B cell (primary cell): Measurements from ENCODE around the gene PIK3CD. TPM values are rescaled to one million over a fixed set of nuclear protein-coding genes. Genes with fewer than 3 reads are reported as not detected.
A peak's percentile ranks its signal among the peaks of the same experiment; 100 is the strongest.

Source experiments
- ATAC-seq: fragments of 200-7000 bp; cut with Tn5 transposase; one replicate; pipeline ENCODE4 v1.10.0; 2021; ENCODE audit warnings: low read depth, mild to moderate bottlenecking, moderate number of reproducible peaks, moderate library complexity
- CTCF ChIA-PET: fragments of 350-600 bp; sonication (Branson Sonifier 250); formaldehyde crosslinking; loops from one replicate; lab custom pipeline; 2021; ENCODE audit warnings: antibody characterized with exemption, inconsistent platforms; lab: Charles Lee
- POLR2A ChIA-PET: fragments of 350-600 bp; sonication (Branson Sonifier 250); formaldehyde crosslinking; loops from one replicate; lab custom pipeline; 2021; ENCODE audit warnings: antibody characterized with exemption; lab: Charles Lee
- DNase-seq: peaks from one replicate; pipeline ENCODE4 v3.0.0; 2013
- H2AFZ ChIP-seq: 2 replicates; pipeline ENCODE4 v1.6.1; 2012; ENCODE audit warnings: mild to moderate bottlenecking, low read depth, low read length; ENCODE audit not compliant: insufficient read depth, poor library complexity, severe bottlenecking
- H3K27ac ChIP-seq, 2 donors: 1 replicate in 1 of 2; 2 replicates in 1 of 2; pipeline ENCODE4 v1.5.1; 2012 to 2013; ENCODE audit warnings: low read length in 2 of 2, mild to moderate bottlenecking in 2 of 2, moderate library complexity in 1 of 2
- H3K27me3 ChIP-seq, 4 experiments: fragments of 200-600 bp in 1 of 4; sonication (generic) in 1 of 4; replicated peaks in 1 of 4; 1 replicate in 2 of 4; 2 replicates in 2 of 4; pipeline versions ENCODE4 v1.6.1 to v1.7.0; 2013 to 2016; ENCODE audit warnings: low read length in 3 of 4, mild to moderate bottlenecking in 2 of 4, mixed read lengths in 1 of 4, moderate library complexity in 1 of 4; ENCODE audit not compliant: insufficient read depth in 4 of 4, control insufficient read depth in 3 of 4; ENCODE audit errors: control extremely low read depth in 1 of 4
- H3K36me3 ChIP-seq, 2 experiments: replicated peaks in 1 of 2; 1 replicate in 1 of 2; 2 replicates in 1 of 2; pipeline versions ENCODE4 v1.6.1 to v1.7.1; 2013; ENCODE audit warnings: low read length in 1 of 2; ENCODE audit not compliant: insufficient read depth in 2 of 2, control insufficient read depth in 1 of 2; ENCODE audit errors: control extremely low read depth in 1 of 2, extremely low read depth in 1 of 2
- H3K4me1 ChIP-seq, 2 donors: fragments of 200-600 bp in 1 of 2; sonication (generic) in 1 of 2; 1 replicate in 1 of 2; 2 replicates in 1 of 2; pipeline versions ENCODE4 v1.5.1 to v1.6.1; 2013 to 2017; ENCODE audit warnings: low read length in 2 of 2; ENCODE audit not compliant: control insufficient read depth in 2 of 2, insufficient read depth in 2 of 2
- H3K4me2 ChIP-seq: replicated peaks from 2 replicates; pipeline ENCODE3; 2012; ENCODE audit warnings: mild to moderate bottlenecking, low read depth, low read length; ENCODE audit not compliant: poor library complexity, severe bottlenecking
- H3K4me3 ChIP-seq, 5 experiments: fragments of 200-600 bp in 1 of 5; sonication (generic) in 1 of 5; 1 replicate in 3 of 5; 2 replicates in 2 of 5; pipeline versions ENCODE4 v1.5.1 to v1.7.0; 2011 to 2016; ENCODE audit warnings: low read length in 4 of 5, mild to moderate bottlenecking in 4 of 5, low read depth in 2 of 5, control low read depth in 1 of 5, moderate library complexity in 1 of 5; ENCODE audit not compliant: insufficient read depth in 1 of 5; ENCODE audit errors: control extremely low read depth in 1 of 5, extremely low read depth in 1 of 5
- H3K79me2 ChIP-seq: fragments of 200-600 bp; sonication (generic); one replicate; pipeline ENCODE4 v1.6.0; 2016; ENCODE audit warnings: low read length; ENCODE audit not compliant: control insufficient read depth, insufficient read depth
- H3K9ac ChIP-seq: fragments of 200-600 bp; sonication (generic); 2 replicates; pipeline ENCODE4 v1.6.1; 2017; ENCODE audit warnings: mild to moderate bottlenecking, low read length, moderate library complexity
- H3K9me3 ChIP-seq, 3 donors: one replicate each; pipeline versions ENCODE4 v1.6.1 to v1.7.1; 2013; ENCODE audit warnings: low read length in 2 of 3; ENCODE audit not compliant: control insufficient read depth in 2 of 3, insufficient read depth in 1 of 3; ENCODE audit errors: control extremely low read depth in 1 of 3
- H4K20me1 ChIP-seq: 2 replicates; pipeline ENCODE4 v1.6.0; 2012; ENCODE audit warnings: mild to moderate bottlenecking, low read length; ENCODE audit not compliant: insufficient read depth, control insufficient read depth, poor library complexity, severe bottlenecking
- H3K27ac Mint-ChIP-seq: one replicate; pipeline ENCODE4 v1.8.0; 2021; ENCODE audit warnings: mixed read lengths
- H3K27me3 Mint-ChIP-seq: one replicate; pipeline ENCODE4 v1.8.0; 2021; ENCODE audit warnings: mixed read lengths
- H3K4me1 Mint-ChIP-seq: one replicate; pipeline ENCODE4 v1.8.0; 2021; ENCODE audit warnings: mixed read lengths
- H3K4me3 Mint-ChIP-seq: one replicate; pipeline ENCODE4 v1.8.0; 2021; ENCODE audit warnings: mixed read lengths
- H3K9me3 Mint-ChIP-seq: one replicate; pipeline ENCODE4 v1.8.0; 2022; ENCODE audit warnings: mixed read lengths; ENCODE audit not compliant: insufficient read depth
- EZH2 ChIP-seq: IDR thresholded peaks from 2 replicates; pipeline ENCODE4 v1.6.1; 2012; ENCODE audit warnings: borderline replicate concordance, low read depth, mild to moderate bottlenecking, moderate library complexity, low read length; ENCODE audit not compliant: insufficient read depth, poor library complexity, severe bottlenecking
- WGBS: methylation state at CpG from one replicate; pipeline ENCODE4 v1.1.5; 2013; ENCODE audit warnings: missing lambda C conversion rate; ENCODE audit not compliant: insufficient coverage; 5-methylcytosine and 5-hydroxymethylcytosine counted together
- intact Hi-C: fragments of 100-400 bp; cut with micrococcal nuclease; formaldehyde crosslinking; loops from one replicate; pipeline ENCODE4 v1.10.0; 2022
- polyA plus RNA-seq: library from polyadenylated mRNA; depleted of rRNA; stranded (reverse); fragments of >200 nt; gene quantifications from 2 replicates; pipeline ENCODE4 v1.2.3, GENCODE V29; 2012
- total RNA-seq, 2 donors: library from RNA; stranded (reverse); fragments of 120-200 nt in 1 of 2; gene quantifications; 1 replicate in 1 of 2; 2 replicates in 1 of 2; pipeline versions ENCODE4 v1.2.3 to v1.2.4, GENCODE V29; 2013 to 2022
- TF ChIP-seq, protein P1 (sequence below): fragments of 200-600 bp; IDR thresholded peaks from one replicate; pipeline ENCODE4 v1.8.0; 2022; ENCODE audit warnings: antibody characterized with exemption, mild to moderate bottlenecking

The PIK3CD gene
- total and polyA plus RNA-seq, 2 donors (not counting 1 experiment from before 2014, with no cell fraction given): 144 to 222 TPM

DNA sequence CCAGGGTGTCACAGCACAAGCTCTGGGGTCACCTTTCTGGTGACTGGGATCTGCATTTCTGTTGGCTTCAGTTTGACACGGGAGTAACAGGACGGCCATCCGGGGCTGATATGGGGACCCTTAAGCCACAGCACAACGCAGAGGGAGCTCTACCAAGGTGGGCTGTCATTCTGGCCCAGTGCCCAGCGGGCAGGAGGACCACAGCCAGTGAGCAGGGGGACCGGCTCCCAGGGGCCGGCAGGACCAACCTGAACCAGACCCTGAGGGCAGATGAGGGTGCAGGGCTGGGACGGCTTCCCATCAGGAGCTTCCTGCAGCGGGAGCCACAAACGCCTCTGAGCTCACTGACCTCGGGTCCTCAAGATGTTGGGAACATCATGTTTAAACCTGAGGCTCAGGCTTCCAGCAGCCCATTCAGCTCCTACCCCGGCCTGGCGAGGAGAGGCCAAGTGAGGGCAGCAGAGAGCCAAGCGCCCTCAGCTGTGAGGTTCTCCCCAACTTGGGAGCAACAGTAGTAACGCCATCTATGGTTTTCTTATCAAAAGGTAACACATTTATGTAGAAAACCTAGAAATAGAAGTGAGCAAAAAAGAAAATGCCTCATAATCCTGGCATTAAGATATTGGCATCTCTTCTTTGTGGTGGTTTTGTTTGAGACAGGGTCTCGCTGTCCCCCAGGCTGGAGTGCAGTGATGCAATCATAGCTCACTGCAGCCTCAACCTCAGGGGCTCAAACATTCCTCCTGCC, 36.0 kb upstream of the PIK3CD start:
- H3K4me1 ChIP-seq: peaks cover 4 to 9% of the 10 kb centered on the region in 2 donors
- intact Hi-C loops: loop anchor here (1.0 to 5.0 kb wide), 2 partner anchors 42 to 252 kb away; no protein-coding TSS in a partner anchor
- no peak overlapping the region for H3K4me2 ChIP-seq
- Mint-ChIP-seq H3K27ac (no peak overlapping the region), H3K27me3 (peaks cover 3% of the 10 kb centered on the region), H3K9me3 (no peaks in the 10 kb centered on the region), H3K4me3 (no peak overlapping the region), H3K4me1 (peaks cover 2% of the 10 kb centered on the region)
- no peaks in the 10 kb centered on the region for H4K20me1 ChIP-seq
- H2AFZ ChIP-seq: no peak overlapping the region
- peaks cover 0 to 4% of the 10 kb centered on the region in 2 experiments for H3K36me3 ChIP-seq
- no peaks in the 10 kb centered on the region for H3K27me3 ChIP-seq
- H3K79me2 ChIP-seq: peaks cover 10% of the 10 kb centered on the region
- no peak overlapping the region for H3K9ac ChIP-seq
- ChIA-PET CTCF (interaction anchor here (0.7 to 7.2 kb wide), 51 partner anchors 9 to 813 kb away, joined by 3 to 150 read pairs (median 5); partner anchors contain the start of gene TMEM201), POLR2A (interaction anchor here (1.0 to 1.1 kb wide), 2 partner anchors 11 to 27 kb away, joined by 3 to 4 read pairs; no protein-coding TSS in a partner anchor)
- WGBS: 56% methylated on average over 13 of the region's 16 CpGs
- TF ChIP-seq, protein P1, sequence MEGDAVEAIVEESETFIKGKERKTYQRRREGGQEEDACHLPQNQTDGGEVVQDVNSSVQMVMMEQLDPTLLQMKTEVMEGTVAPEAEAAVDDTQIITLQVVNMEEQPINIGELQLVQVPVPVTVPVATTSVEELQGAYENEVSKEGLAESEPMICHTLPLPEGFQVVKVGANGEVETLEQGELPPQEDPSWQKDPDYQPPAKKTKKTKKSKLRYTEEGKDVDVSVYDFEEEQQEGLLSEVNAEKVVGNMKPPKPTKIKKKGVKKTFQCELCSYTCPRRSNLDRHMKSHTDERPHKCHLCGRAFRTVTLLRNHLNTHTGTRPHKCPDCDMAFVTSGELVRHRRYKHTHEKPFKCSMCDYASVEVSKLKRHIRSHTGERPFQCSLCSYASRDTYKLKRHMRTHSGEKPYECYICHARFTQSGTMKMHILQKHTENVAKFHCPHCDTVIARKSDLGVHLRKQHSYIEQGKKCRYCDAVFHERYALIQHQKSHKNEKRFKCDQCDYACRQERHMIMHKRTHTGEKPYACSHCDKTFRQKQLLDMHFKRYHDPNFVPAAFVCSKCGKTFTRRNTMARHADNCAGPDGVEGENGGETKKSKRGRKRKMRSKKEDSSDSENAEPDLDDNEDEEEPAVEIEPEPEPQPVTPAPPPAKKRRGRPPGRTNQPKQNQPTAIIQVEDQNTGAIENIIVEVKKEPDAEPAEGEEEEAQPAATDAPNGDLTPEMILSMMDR: peak; percentile 76
- no peak for TF ChIP-seq EZH2
- no peaks in the 10 kb centered on the region for H3K9me3 ChIP-seq
- H3K4me3 ChIP-seq: no peak overlapping the region
- ATAC-seq: peak; percentile 96
- no peak overlapping the region for H3K27ac ChIP-seq
- peak; percentile 72 for DNase-seq
